ENCODE data around the gene TNFSF10.

TNFSF10 gene

GRCh38 chr3:172467170-172467824 is 55.9 kb downstream of the TNFSF10 start:
- Histone ChIP-seq H3K36me3 (ENCODE audit: control insufficient read depth in 1 of 2, insufficient read depth in 2 of 2, low read length in 2 of 2) (no peaks in the 10 kb centered on the region), H3K4me1 (ENCODE audit: control insufficient read depth in 1 of 2, insufficient read depth in 2 of 2, low read length in 2 of 2) (no peaks in the 10 kb centered on the region), H3K9me3 (ENCODE audit: control insufficient read depth in 1 of 2, low read length in 2 of 2) (peaks cover 0 to 3% of the 10 kb centered on the region in 2 donors), H3K4me3 (ENCODE audit: low read depth in 1 of 2, low read length in 2 of 2) (no peak overlapping the region), H3K27ac (ENCODE audit: low read length) (no peak overlapping the region), H3K27me3 (ENCODE audit: low read depth, low read length) (no peaks in the 10 kb centered on the region)

GRCh38 chr3:172466553-172467130 is 56.6 kb downstream of the TNFSF10 start:
- Histone ChIP-seq H3K27me3 (ENCODE audit: low read depth, low read length) (no peaks in the 10 kb centered on the region), H3K27ac (ENCODE audit: low read length) (no peak overlapping the region), H3K36me3 (ENCODE audit: control insufficient read depth in 1 of 2, insufficient read depth in 2 of 2, low read length in 2 of 2) (no peaks in the 10 kb centered on the region), H3K9me3 (ENCODE audit: control insufficient read depth in 1 of 2, low read length in 2 of 2) (peaks cover 0 to 2% of the 10 kb centered on the region in 2 donors), H3K4me3 (ENCODE audit: low read depth in 1 of 2, low read length in 2 of 2) (no peak overlapping the region), H3K4me1 (ENCODE audit: control insufficient read depth in 1 of 2, insufficient read depth in 2 of 2, low read length in 2 of 2) (no peaks in the 10 kb centered on the region)

- no peaks in the 10 kb centered on the region for H3K4me1 ChIP-seq (ENCODE audit: control insufficient read depth in 1 of 2, insufficient read depth in 2 of 2, low read length in 2 of 2)
- H3K27ac ChIP-seq (ENCODE audit: low read length), result no peak overlapping the region
These were observed 57.9 kb downstream of the TNFSF10 start for GRCh38 chr3:172465281-172465680.

GRCh38 chr3:172464306-172464705 is 58.9 kb downstream of the TNFSF10 start:
- Histone ChIP-seq H3K9me3 (ENCODE audit: control insufficient read depth in 1 of 2, low read length in 2 of 2) (no peaks in the 10 kb centered on the region), H3K27me3 (ENCODE audit: low read depth, low read length) (no peaks in the 10 kb centered on the region), H3K27ac (ENCODE audit: low read length) (no peak overlapping the region), H3K4me3 (ENCODE audit: low read depth in 1 of 2, low read length in 2 of 2) (no peak overlapping the region), H3K4me1 (ENCODE audit: control insufficient read depth in 1 of 2, insufficient read depth in 2 of 2, low read length in 2 of 2) (no peaks in the 10 kb centered on the region), H3K36me3 (ENCODE audit: control insufficient read depth in 1 of 2, insufficient read depth in 2 of 2, low read length in 2 of 2) (no peaks in the 10 kb centered on the region)

More at GRCh38 chr3:172465281-172465680, 57.9 kb downstream of the TNFSF10 start:
- Histone ChIP-seq H3K9me3 (ENCODE audit: control insufficient read depth in 1 of 2, low read length in 2 of 2) (no peaks in the 10 kb centered on the region), H3K27me3 (ENCODE audit: low read depth, low read length) (no peaks in the 10 kb centered on the region), H3K4me3 (ENCODE audit: low read depth in 1 of 2, low read length in 2 of 2) (no peak overlapping the region), H3K36me3 (ENCODE audit: control insufficient read depth in 1 of 2, insufficient read depth in 2 of 2, low read length in 2 of 2) (no peaks in the 10 kb centered on the region)

GRCh38 chr3:172461530-172462138 is 61.6 kb downstream of the TNFSF10 start:
- Histone ChIP-seq H3K36me3 (ENCODE audit: control insufficient read depth in 1 of 2, insufficient read depth in 2 of 2, low read length in 2 of 2) (no peaks in the 10 kb centered on the region), H3K27me3 (ENCODE audit: low read depth, low read length) (no peaks in the 10 kb centered on the region), H3K4me1 (ENCODE audit: control insufficient read depth in 1 of 2, insufficient read depth in 2 of 2, low read length in 2 of 2) (no peaks in the 10 kb centered on the region), H3K27ac (ENCODE audit: low read length) (no peak overlapping the region), H3K9me3 (ENCODE audit: control insufficient read depth in 1 of 2, low read length in 2 of 2) (no peaks in the 10 kb centered on the region), H3K4me3 (ENCODE audit: low read depth in 1 of 2, low read length in 2 of 2) (no peak overlapping the region)

GRCh38 chr3:172456404-172456803 is 66.8 kb downstream of the TNFSF10 start:
- H3K4me3 ChIP-seq (ENCODE audit: low read depth in 1 of 2, low read length in 2 of 2), result no peak overlapping the region
- H3K9me3 ChIP-seq (ENCODE audit: control insufficient read depth in 1 of 2, low read length in 2 of 2), result no peaks in the 10 kb centered on the region
- no peaks in the 10 kb centered on the region for H3K36me3 ChIP-seq (ENCODE audit: control insufficient read depth in 1 of 2, insufficient read depth in 2 of 2, low read length in 2 of 2)
- H3K4me1 ChIP-seq (ENCODE audit: control insufficient read depth in 1 of 2, insufficient read depth in 2 of 2, low read length in 2 of 2), result no peaks in the 10 kb centered on the region
- H3K27ac ChIP-seq (ENCODE audit: low read length), result no peak overlapping the region
- H3K27me3 ChIP-seq (ENCODE audit: low read depth, low read length), result peaks cover 3% of the 10 kb centered on the region
